PC-3 (cell line): ENCODE measurements around the gene CNNM1.

ENCODE experiments used
- EZH2 ChIP-seq: fragments of 300-600 bp; sonication (generic); IDR thresholded peaks from one replicate; pipeline ENCODE4 v1.6.1; 2017; ENCODE audit warnings: antibody characterized with exemption, mild to moderate bottlenecking, low read length; ENCODE audit not compliant: unreplicated experiment
- EZH2phosphoT487 ChIP-seq: fragments of 300-600 bp; sonication (generic); IDR thresholded peaks from 2 replicates; pipeline ENCODE4 v1.6.1; 2018; ENCODE audit warnings: mild to moderate bottlenecking, antibody characterized with exemption, low read length, borderline replicate concordance
- TF ChIP-seq, protein P1 (sequence below): fragments of 300-600 bp; sonication (generic); conservative IDR thresholded peaks from 2 replicates; pipeline ENCODE4 v1.5.1; 2017; ENCODE audit warnings: antibody characterized with exemption, low read depth, mild to moderate bottlenecking, low read length

DNA sequence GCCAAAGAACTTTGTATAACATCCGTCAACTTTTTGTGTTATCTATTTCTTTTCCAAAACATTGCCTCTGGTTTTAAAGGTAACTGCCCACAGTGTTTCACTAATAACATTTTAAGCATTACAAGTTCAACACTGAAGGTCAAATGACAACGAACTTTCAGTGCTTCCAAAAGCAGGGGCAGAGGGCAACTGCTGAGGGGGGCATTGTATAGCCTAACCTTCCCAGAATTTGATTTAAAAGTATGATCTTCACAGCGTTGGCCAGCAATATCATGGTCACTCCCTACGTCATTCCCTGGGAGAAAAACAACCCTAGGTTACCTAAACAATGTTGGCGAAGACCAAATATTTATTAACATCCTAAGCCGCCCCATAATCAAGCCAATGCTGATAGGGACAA is 103.7 kb downstream of the CNNM1 start:
- TF ChIP-seq, protein P1, sequence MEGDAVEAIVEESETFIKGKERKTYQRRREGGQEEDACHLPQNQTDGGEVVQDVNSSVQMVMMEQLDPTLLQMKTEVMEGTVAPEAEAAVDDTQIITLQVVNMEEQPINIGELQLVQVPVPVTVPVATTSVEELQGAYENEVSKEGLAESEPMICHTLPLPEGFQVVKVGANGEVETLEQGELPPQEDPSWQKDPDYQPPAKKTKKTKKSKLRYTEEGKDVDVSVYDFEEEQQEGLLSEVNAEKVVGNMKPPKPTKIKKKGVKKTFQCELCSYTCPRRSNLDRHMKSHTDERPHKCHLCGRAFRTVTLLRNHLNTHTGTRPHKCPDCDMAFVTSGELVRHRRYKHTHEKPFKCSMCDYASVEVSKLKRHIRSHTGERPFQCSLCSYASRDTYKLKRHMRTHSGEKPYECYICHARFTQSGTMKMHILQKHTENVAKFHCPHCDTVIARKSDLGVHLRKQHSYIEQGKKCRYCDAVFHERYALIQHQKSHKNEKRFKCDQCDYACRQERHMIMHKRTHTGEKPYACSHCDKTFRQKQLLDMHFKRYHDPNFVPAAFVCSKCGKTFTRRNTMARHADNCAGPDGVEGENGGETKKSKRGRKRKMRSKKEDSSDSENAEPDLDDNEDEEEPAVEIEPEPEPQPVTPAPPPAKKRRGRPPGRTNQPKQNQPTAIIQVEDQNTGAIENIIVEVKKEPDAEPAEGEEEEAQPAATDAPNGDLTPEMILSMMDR: no peak
- TF ChIP-seq EZH2: no peak
- no peak for TF ChIP-seq EZH2phosphoT487
